NB4 (cell line): Measurements from ENCODE around the gene SYTL2.

Source experiments
- DNase-seq: peaks from one replicate; pipeline ENCODE4 v3.0.0; 2010; ENCODE audit warnings: low read depth
- H3K4me3 ChIP-seq: one replicate; pipeline ENCODE4 v1.5.1; 2011; ENCODE audit warnings: mild to moderate bottlenecking, low read depth, low read length, moderate library complexity
- CTCF ChIP-seq: IDR thresholded peaks from one replicate; pipeline ENCODE4 v1.5.1; 2012; ENCODE audit warnings: low read depth, low read length
- MAX ChIP-seq: IDR thresholded peaks from 2 replicates; pipeline ENCODE4 v1.6.1; 2011; ENCODE audit warnings: low read depth, low read length
- MYC ChIP-seq: IDR thresholded peaks from 2 replicates; pipeline ENCODE4 v1.6.1; 2011; ENCODE audit warnings: low read depth, low read length
- POLR2A ChIP-seq: IDR thresholded peaks from 2 replicates; pipeline ENCODE4 v1.6.1; 2011; ENCODE audit warnings: mild to moderate bottlenecking; ENCODE audit not compliant: insufficient read length; ENCODE audit errors: extremely low read depth

The SYTL2 gene

GRCh38 chr11:85721191-85721590 lies 89.8 kb downstream of the SYTL2 start:
- no peak for DNase-seq
- TF ChIP-seq MAX (no peak), MYC (no peak), POLR2A (no peak), CTCF (no peak)
- no peak overlapping the region for H3K4me3 ChIP-seq

- TF ChIP-seq MAX, result no peak
- TF ChIP-seq CTCF, result no peak
- TF ChIP-seq POLR2A, result no peak
- TF ChIP-seq MYC, result no peak
- no peak for DNase-seq
- H3K4me3 ChIP-seq, result no peak overlapping the region
Measured at GRCh38 chr11:85718991-85719807, 91.7 kb downstream of the SYTL2 start.

GRCh38 chr11:85718126-85718943 lies 92.6 kb downstream of the SYTL2 start:
- DNase-seq, result no peak
- H3K4me3 ChIP-seq, result no peak overlapping the region

GRCh38 chr11:85717429-85717828 lies 93.5 kb downstream of the SYTL2 start:
- no peak overlapping the region for H3K4me3 ChIP-seq
- DNase-seq, result no peak
- no peak for TF ChIP-seq MYC
- no peak for TF ChIP-seq POLR2A
- no peak for TF ChIP-seq CTCF
- no peak for TF ChIP-seq MAX

More at GRCh38 chr11:85718126-85718943, 92.6 kb downstream of the SYTL2 start:
- TF ChIP-seq MYC, result no peak

- DNase-seq, result no peak
- no peak overlapping the region for H3K4me3 ChIP-seq
Measured at GRCh38 chr11:85712953-85713352, 98.0 kb downstream of the SYTL2 start.

More at GRCh38 chr11:85712953-85713352, 98.0 kb downstream of the SYTL2 start:
- TF ChIP-seq MAX (no peak), CTCF (no peak), MYC (no peak), POLR2A (no peak)
